Hematopoietic multipotent progenitor cell treated with erythropoietin and hydrocortisone succinate and interleukin-3 and kit ligand, for 15 days (in vitro differentiated cells): ENCODE results near the gene RNF223.
"Not testable (repeated sequence)": the region's sequence is repeated elsewhere in the genome, so short reads cannot be mapped to it uniquely, and the experiment has no call there.

Source experiments
- DNase-seq: peaks from one replicate; pipeline ENCODE4 v3.0.0-alpha.2; 2015; ENCODE audit warnings: low spot score

Gene RNF223

GRCh38 chr1:1059494-1060280, 14.4 kb downstream of the RNF223 start:
- peak; percentile 76 for DNase-seq

- no peak for DNase-seq
Measured at GRCh38 chr1:1058921-1059493, 15.1 kb downstream of the RNF223 start.

GRCh38 chr1:1058088-1058905, 15.8 kb downstream of the RNF223 start:
- no peak for DNase-seq

- not testable (repeated sequence) for DNase-seq
Measured at GRCh38 chr1:1057769-1058087, 16.4 kb downstream of the RNF223 start.

GRCh38 chr1:1055841-1056736, 18.0 kb downstream of the RNF223 start:
- DNase-seq, result no peak

GRCh38 chr1:1054971-1055370, 19.1 kb downstream of the RNF223 start:
- DNase-seq, result no peak

GRCh38 chr1:1054099-1054700, 19.9 kb downstream of the RNF223 start:
- no peak for DNase-seq

GRCh38 chr1:1053682-1054081, 20.4 kb downstream of the RNF223 start:
- no peak for DNase-seq

GRCh38 chr1:1053022-1053421, 21.1 kb downstream of the RNF223 start:
- no peak for DNase-seq

- no peak for DNase-seq
Measured at GRCh38 chr1:1052003-1052840, 21.9 kb downstream of the RNF223 start.

- no peak for DNase-seq
Measured at GRCh38 chr1:1051127-1051810, 22.8 kb downstream of the RNF223 start.

GRCh38 chr1:1050577-1051052, 23.5 kb downstream of the RNF223 start:
- no peak for DNase-seq

GRCh38 chr1:1049318-1050165, 24.6 kb downstream of the RNF223 start:
- DNase-seq, result no peak

GRCh38 chr1:1048765-1049164, 25.3 kb downstream of the RNF223 start:
- DNase-seq, result no peak

- DNase-seq, result no peak
Measured at GRCh38 chr1:1047963-1048362, 26.1 kb downstream of the RNF223 start.

- DNase-seq, result no peak
Measured at GRCh38 chr1:1047407-1047806, 26.7 kb downstream of the RNF223 start.

GRCh38 chr1:1046767-1047166, 27.3 kb downstream of the RNF223 start:
- no peak for DNase-seq

- no peak for DNase-seq
Measured at GRCh38 chr1:1046243-1046642, 27.9 kb downstream of the RNF223 start.

GRCh38 chr1:1045129-1045528, 29.0 kb downstream of the RNF223 start:
- DNase-seq, result no peak
